ENCODE results near the gene LYPD6B.

DNA sequence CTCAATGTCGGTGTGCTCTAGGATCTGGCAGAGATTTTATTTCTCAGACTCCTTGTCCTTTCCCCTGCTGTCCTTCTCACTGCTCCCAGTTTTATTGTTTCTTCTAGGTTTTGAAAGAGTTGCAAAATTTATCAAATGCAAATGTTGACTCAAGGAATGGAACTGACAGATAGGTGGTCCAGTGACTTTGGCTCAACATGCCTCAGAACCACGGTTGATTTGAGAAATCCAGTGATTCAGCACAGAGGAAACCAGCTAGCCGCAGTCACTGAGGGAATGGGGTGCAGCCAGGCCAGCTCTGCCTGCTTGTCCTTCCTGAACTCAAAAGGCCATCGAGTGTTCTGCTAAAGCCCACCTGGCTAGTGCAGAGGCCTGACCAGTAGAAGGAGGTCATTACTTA lies 166.2 kb downstream of the LYPD6B start:
- no peak for TF ChIP-seq EZH2phosphoT487 (conservative IDR thresholded peaks at IDR 0.05; ENCODE audit: low read length)
- no peak for TF ChIP-seq CTCF (IDR thresholded peaks at IDR 0.05; ENCODE audit: insufficient read depth, low read length, poor library complexity, severe bottlenecking)
